IPS-NIHi11 (cell line): ENCODE data around the gene TRAPPC5.

Experiments used
- DNase-seq: peaks from one replicate; pipeline ENCODE4 v3.0.0; 2012; ENCODE audit warnings: mixed read lengths, low spot score

TRAPPC5 gene

DNA sequence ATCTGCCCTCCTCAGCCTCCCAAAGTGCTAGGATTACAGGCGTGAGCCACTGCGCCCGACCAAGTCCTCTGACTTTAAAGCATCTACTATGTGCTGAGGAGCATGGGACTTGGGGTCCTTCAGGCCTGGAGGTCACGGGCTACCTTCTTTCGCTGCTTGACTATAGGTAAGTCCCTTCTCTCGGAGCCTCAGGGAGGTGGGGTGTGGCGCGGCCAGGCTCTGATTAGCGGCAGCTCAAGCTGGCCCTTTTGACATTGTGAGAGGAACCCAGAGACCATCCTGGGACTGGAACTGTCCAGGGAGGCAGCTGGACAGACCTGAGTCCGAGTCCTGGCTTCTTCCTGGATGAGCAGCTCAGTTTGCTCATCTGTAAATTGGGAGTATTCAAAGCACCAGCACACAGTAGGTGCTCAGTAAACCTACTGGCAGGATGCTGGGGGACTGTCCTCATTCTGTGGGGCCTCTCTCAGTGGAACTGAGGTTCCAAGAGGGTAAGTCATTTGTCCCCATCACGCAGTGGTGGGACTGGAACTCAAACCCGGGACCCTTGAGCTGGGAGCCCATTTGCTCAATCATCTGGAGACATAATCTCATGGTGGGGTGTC, 20.5 kb downstream of the TRAPPC5 start:
- no peak for DNase-seq

DNA sequence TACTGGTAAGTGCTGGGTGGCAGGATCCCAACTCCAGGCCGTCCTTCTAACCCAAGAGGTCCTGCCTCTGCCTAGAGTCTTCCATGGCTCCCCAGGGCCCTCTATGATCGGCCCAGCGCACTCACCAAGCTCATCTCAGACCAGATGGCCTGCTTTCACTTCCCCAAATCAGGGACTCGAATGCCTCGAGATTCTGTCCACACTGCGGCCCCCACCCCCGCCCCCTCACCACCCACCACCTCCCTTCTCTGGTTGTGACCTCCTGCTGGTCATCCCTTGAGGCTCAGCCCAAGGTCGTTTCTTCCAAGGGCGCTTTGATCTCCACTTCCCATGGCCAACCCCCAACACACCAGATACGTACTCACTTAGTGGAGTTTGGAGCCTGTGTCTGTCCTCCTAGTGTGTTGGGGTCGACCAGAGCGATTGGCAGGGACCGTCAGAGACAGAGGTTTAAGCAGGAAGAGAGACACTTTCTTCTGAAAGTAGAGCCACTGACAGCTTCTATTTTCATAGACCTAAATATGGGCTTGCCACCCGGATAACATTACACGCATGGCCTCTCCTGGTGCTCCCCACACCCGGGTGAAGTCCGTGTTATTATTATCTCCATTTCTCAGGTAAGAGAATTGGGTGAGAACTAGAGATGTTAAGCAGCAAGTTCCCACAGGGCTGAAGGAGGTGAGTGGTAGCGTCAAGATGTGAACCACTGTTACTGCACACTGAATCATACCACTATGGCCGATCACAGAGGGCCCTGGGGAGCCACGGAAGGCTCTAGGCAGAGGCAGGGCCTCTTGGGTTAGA, 21.2 kb downstream of the TRAPPC5 start, which contains the start of gene FCER2:
TSS of gene FCER2 (minus strand) at position 478 of the 804 bp plus-strand sequence. CDS start 2,371 bp downstream, outside the sequence.
- no peak for DNase-seq

DNA sequence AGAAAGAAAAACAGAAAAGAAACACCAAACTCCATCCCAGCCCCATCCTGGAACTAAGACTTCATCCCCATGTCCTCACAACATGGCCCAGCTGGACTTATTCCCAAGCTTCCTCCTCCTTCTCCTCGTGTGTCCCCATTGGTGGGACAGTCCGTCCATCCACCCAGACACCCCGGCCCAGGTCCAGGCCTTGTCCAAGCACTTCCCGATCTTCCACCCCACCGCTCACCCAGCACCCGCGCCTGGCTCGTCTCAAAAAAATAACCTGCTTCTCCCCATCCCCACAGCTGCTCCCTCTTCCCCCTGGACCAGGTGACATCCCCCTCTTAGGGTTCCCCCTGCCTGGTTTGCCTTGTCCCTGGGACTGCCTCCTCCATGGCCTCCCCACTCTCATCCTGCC, 22.7 kb downstream of the TRAPPC5 start:
- DNase-seq, result no peak

DNA sequence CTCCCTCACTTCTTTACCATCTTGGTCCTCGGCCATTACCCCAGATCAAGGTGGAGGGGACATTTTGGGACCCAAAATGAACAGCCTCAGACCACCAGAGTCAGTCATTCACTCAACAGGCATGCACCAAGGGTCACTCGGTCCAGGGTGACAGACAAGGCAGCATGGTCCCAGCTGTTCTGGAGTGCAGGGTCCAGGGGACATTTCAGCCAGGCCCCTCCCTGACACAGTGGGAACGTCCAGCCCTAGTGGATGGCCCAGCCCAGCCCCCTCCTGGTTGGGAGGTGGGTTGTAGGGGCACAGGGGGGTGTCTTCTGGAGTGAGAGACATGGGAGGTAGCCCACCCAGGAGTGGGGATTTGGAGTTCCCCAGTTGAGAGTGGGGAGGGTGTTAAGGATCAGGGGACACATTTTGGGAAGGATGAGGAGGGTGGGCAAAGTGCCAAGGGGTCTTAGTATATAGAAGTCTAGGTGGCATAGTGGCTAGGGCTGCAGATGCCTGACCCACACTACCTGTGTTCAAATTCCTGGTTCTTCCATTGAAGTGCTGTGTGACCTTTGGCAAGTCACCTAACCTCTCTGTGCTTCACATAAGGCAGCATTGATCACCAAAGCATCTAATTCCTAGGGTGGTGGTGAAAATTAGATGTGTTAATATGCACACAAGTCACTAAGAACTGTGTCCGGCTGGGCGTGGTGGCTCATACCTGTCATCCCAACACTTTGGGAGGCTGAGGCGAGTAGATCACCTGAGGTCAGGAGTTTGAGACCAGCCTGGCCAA, 23.8 kb downstream of the TRAPPC5 start:
- DNase-seq, result no peak

DNA sequence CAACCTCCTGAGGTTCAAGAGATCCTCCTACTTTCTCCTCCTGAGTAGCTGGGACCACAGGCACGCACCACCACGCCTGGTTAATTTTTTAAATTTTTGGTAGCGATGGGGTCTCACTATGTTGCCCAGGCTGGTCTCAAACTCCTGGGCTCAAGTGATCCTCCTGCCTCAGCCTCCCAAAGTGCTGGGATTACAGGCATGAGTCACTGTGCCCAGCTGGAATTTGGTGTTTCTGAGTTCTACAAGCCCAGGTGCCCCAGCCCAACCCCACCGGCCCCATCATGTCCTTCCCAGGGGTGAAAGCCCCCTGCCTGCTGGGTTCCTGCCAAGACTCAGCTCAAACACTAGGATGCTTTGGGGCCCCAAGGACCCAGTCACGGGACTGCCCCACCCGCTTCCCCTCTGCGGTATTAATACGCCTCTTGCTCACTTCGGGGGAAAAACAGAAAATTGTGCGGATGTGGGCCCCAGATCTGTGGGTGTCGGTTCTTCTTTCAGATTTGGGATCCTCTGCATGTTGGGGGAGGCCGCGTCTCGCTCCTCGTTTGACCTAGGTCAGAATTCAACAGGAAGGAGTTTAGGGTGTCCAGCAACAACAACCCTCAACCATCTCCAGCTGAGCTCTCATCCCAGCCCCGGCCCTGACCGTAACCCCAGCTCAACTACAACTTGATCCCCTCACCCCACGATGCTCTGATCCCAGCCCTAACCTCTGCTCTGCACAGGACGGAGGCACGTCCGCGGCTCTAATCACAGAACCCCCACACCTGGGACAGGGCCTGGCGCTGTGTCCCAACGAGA, 25.0 kb downstream of the TRAPPC5 start:
- DNase-seq, result no peak

DNA sequence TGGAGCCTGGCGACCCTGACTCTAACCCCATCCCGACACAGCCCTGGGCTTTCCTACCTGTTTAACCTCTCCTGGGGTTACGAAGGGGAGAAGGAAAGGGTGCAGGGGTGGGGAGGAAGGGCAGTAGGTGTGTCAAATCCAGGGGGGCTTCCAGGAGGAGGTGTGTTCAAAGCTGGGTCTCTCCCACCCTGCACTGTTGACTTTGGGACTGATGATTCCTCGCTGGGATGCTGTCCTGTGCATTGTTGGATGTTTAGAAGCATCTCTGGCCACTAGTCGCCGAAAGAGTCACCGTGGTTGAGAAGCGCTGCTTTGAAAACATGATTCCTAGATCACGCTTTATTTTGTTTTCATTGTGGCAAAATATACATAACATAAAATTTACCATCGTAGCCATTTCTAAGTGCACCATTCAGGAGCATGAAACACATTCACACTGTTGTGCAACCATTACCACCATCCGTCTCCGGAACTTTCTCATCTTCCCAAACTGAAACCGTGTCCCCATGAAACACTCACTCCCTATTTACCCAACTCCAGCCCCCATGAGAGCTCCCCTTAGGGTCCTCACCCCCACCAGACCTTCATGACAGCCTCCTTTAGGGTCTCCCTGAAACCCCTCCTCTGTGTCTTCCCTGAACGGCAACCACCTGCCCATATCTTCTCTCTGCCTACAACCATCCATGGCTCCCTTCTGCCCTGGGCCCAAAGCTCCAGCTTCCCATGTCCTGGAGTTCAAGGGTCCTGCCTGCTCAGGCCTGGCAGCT, 25.7 kb downstream of the TRAPPC5 start:
- DNase-seq, result no peak

DNA sequence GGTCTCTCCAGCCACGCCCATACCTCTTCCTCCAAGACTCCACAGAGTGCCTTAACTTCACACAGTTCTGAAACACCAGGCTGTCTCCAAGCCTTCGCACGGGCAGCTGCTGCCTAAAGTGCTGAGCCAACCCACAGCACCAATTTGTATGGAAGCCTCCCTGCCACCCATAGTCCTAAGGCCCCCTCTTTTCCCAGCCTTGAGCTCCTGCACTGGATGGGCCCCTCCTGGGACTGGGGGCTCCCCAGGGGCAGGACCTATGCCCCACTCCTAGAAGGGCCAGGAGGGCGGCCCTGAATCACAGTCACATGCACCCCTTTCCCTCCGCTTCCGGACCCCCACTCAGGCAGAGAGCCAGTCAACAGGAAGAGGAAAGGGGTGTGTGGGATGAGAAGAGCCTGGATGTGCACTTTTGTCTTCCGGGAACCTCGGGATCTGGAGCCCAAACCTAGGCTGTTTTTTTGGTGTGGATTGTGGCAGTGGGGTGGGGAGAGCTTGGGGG, 26.4 kb downstream of the TRAPPC5 start:
- DNase-seq, result no peak

DNA sequence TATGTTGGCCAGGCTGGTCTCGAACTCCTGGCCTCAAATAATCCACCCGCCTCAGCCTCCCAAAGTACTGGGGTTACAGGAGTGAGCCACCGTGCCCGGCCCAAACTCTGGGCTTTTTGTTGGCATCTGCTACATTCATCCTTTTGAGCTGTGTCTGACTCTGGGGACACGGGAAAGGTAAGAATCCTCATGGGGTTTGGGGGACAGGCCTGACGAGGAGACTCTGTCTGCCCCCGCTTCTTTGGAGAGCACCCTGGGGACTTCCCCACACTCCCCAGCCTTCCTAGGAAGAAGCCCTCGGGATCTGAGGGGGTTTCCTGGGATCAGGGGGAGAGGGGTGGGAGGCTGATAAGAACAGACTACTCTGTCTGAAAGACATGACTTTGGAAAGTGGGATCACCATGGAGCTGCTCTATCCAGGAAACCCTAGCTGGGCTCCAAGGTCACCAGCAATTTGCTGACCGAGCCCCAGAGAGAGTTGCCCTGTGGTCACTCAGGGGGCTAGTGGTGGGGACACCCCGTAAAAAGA, 29.4 kb downstream of the TRAPPC5 start:
- DNase-seq, result no peak

DNA sequence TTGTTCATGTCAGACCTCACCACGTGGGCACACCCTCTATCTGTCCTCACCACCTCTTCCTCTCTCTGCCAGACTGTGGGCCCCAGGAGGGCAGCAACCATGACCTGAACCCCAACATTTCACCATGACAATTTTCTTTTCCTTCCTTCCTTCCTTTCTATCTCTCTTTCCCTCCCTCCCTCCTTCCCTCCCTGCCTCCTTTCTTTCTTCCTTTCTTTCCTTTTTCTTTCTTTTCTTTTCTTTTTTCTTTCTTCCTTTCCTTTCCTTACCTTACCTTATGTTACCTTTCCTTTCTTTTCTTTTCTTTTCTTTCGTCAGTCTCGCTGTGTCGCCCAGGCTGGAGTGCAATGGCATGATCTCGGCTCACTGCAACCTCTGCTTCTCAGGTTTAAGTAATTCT, 30.0 kb downstream of the TRAPPC5 start:
- no peak for DNase-seq

DNA sequence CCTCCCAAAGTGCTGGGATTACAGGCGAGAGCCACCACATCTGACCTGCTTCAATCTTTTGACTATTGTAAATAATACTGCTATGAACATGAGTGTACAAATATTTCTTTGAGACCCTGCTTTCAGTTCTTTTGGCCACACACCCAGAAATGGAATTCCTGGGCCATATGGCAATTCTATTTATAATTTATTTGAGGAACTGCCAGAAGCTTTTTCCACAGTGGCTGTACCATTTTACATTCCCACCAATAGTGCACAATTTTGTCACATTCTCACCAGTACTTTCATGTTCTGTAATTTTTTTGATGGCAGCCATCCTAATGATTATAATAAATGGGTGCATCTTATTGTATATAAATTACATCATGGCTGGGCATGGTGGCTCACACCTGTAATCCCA, 35.0 kb downstream of the TRAPPC5 start:
- no peak for DNase-seq

DNA sequence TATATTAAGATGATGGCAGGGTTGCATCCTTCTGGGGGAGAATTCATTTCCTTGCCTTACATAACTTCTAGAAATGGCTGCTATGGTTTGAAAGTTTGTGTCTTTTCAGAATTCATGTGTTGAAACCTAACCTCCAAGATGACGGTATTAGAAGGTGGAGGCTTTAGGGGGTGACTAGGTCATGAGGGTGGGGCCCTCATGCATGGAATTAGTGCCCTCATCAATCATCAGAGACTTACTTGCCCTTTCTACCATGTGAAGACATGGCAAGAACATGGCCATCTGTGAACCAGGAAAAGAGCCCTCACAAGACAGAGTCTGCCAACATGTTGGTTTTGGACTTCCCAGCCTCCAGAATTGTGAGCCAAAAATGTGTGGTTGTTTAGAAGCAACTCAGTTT, 36.1 kb downstream of the TRAPPC5 start:
- no peak for DNase-seq

DNA sequence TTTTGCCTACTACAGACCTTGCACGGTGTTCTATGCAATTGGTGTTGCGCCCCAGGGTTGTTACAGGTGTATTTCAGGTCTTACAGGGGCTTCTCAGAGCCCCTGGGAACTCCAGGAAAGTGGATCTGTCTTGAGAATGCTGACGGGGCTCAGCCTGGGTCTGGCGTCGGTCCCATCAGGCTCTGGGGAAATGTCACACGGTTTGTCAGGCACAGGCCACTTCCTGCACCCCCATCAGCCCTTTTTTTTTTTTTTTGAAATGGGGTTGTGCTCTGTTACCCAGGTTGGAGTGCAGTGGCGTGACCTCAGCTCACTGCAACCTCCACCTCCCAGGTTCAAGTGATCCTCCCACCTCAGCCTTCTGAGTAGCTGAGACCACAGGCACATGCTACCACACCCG, 38.0 kb downstream of the TRAPPC5 start:
- no peak for DNase-seq

DNA sequence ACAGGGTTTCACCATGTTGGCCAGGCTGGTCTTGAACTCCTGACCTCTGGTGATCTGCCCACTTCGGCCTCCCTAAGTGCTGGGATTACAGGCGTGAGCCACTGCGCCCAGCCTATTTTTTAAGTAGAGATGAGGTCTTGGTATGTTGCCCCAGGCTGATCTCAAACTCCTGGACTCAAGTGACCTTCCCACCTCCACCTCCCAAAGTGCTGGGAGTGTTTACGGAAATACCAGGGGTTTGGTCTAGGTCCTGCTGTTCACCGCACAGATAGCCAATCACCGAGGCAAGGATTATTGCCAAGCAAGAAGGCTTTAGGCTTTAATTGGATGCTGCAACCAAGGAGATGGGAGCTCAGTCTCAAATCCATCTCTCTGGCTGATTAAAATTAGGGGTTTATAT, 39.7 kb downstream of the TRAPPC5 start:
- no peak for DNase-seq

DNA sequence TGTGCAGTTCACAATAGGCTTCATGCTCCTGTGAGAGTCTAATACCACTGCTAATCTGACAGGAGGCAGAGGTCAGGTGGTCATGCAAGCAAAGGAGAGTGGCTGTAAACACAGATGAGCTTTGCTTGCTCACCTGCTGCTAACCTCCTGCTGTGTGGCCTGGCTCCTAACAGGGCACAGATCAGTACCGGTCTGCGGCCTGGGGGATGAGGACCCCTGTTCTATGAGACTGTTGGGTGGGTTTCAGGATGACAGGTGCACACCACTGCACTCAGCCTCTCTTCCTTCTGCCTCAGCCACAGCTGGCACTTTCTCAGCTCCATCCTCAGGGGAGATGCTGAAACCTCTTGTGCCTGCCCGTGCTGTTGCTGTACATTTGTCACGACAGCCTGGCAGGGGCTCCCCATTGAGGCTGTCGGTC, 41.6 kb downstream of the TRAPPC5 start:
- no peak for DNase-seq

DNA sequence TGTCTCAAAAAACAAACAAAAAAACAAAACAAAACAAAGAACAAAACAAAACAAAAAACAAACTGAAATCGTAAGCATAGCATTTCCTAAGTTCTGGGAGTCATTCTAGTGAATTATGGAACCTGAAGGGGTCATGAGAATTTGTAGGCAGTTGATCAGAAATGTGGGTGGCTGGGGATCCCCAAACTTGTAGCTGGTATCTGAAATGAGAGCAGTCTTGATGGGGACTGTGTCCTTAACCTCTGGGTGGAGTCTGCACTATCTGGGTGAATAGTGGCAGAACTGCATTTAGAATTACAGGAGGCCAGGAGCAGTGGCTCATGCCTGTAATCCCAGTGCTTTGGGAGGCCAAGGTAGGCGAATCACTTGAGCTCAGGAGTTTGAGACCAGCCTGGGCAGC, 45.2 kb downstream of the TRAPPC5 start:
- DNase-seq, result no peak

DNA sequence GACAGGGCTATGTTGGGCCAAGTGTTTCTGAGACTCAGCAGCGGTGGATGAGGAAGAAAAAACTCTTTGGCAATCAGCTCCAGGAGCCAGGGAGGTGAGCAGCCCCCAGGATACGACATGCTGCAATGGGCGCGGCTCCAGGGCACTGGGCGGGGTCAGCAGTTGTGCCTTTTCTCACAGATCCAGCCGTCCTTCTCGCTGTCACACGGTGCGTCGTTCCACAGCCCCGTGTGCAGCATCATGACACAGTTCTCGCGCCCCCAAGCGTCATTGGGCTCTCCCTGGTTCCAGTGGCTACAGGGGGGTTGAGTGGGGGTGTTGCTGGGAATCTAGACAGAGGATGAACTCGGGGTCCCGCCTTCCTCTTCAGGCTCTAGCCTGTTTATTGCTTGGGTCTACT, 48.6 kb downstream of the TRAPPC5 start:
- DNase-seq, result no peak

DNA sequence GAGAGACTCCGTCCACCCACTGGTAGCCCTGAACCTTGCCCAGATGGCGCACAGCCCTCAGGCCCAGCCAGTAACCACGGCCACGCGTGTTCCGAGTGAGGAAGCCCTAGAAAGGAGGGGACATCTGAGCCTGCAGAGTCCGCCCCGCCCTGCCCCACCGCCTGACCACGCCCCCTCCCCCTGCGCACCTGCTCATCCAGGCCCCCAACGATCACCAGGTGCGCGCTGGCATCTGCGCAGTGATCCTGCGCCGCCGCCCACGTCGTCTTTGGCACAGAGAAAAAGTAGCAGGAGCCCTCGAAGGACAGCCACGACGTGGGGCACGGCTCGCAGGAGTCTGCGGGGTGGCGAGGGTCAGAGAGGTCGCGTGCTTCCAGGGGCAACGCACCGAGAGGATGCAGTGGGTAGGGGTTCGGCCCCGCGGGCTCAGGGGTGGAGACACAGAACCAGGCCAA, 49.2 kb downstream of the TRAPPC5 start:
- DNase-seq, result peak; percentile 64

DNA sequence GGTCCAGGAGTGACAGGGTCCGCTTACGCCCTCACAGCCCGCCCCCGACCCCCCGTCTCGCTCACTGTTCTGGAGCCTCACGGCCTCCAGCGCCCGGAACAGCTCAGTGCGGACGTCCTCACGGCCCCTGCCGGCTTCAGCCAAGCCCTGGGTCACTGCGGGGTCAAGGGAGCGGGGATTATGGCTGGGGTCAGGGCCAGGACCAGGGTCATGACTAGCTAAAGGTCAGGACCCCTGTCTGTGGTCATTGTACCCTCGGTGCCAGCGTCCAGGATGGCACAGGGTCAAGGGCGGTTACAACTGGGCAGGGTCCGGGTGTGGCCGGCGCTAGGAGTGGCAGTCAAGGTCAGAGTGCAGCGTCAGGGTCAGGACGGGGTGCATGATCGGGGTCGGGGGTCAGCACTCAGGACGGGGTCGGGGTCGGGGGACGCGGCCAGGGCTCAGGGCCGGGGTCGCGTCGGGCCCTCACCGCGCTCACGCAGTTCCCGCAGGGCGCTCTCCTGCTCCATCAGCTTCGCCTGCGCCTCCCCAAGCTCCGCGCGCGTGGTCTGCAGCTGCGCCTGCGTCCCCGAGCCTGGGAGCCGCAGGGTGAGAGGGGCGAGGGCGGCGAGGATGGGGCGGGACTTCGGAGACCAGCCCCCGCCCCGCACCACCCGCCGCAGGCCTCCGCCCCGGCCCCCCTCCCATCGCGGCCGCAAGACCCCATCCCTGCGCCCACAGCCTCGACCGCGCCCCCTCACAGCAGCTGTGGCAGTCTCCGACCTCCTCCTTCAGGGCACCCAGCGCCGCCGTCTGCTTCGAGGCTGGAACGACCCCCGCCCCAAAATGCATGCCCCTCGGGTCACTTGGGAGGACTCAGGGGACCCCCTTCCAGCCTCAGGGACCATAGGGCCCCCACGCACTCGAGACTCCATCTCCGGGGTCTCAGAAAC, 49.9 kb downstream of the TRAPPC5 start:
- DNase-seq, result no peak

DNA sequence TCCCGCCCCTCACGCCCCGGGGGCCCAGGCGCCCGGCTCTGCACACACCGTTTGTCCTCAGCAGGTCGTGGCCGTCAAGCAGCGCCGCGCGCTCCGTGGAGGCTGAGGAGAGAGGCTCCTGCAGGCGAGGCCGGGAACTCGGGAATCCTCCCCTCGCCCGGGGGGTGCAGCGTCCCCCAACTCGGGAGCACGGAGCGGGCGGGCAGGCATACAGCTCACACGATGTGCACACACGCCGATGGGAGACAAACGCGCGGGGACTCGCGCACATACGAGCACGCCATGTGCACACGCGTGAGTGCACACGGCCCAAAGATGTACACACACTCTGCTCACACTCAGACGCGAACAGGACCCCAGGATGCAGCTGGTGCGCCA, 50.6 kb downstream of the TRAPPC5 start:
- DNase-seq, result no peak

DNA sequence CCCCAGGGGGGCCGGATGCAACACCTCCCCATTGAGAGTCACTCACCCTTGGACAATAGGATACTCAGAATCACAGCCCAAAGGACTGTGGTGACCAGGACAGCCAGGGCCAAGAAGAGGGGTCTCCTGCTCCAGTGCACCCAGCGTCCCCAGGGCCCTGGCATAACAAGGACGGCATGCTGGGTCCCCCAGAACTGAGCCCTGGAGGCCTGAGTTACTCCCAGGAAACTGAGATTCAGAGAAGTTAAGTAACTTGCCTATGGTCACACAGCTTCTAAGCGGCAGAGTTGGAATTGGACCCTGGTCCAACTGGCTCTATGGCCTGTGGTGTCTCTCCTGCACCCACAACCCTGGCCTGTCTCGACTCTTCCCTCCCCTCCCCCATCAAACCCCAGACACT, 51.0 kb downstream of the TRAPPC5 start:
- DNase-seq, result no peak
